SKM-1 treated with dmso at 0.1 percent for 144 hours (cell line): Measurements from ENCODE around the gene TNXB.
A peak's percentile ranks its signal among the peaks of the same experiment; 100 is the strongest.

Source experiments
- DNase-seq: peaks from one replicate; lab custom pipeline; 2025; ENCODE audit not compliant: unreplicated experiment; lab: John Stamatoyannopoulos, UW

TNXB gene

GRCh38 chr6:32140420-32141046, 31.4 kb upstream of the TNXB start:
- DNase-seq: no peak

GRCh38 chr6:32139590-32139989, 30.5 kb upstream of the TNXB start:
- DNase-seq: no peak

- DNase-seq: no peak
These were observed 28.3 kb upstream of the TNXB start for GRCh38 chr6:32137454-32137853.

- DNase-seq: no peak
These were observed 24.6 kb upstream of the TNXB start for GRCh38 chr6:32133786-32134185.

GRCh38 chr6:32132110-32132509, 23.0 kb upstream of the TNXB start:
- no peak for DNase-seq

- DNase-seq: no peak
These were observed 22.4 kb upstream of the TNXB start for GRCh38 chr6:32131439-32131948.

GRCh38 chr6:32129297-32130088, 20.4 kb upstream of the TNXB start:
- peak; percentile 61 for DNase-seq

- no peak for DNase-seq
These were observed 19.7 kb upstream of the TNXB start for GRCh38 chr6:32128751-32129296.

- peak; percentile 99 for DNase-seq
These were observed 18.8 kb upstream of the TNXB start, which contains the start of gene ATF6B for GRCh38 chr6:32127717-32128592. ATF6B (minus strand) TSS chr6:32128246; CDS start chr6:32128207, 39 bp downstream.

- no peak for DNase-seq
These were observed 18.2 kb upstream of the TNXB start for GRCh38 chr6:32127409-32127716.

- DNase-seq: no peak
These were observed 17.7 kb upstream of the TNXB start for GRCh38 chr6:32126880-32127279.

- DNase-seq: no peak
These were observed 14.5 kb upstream of the TNXB start for GRCh38 chr6:32123681-32124080.

- DNase-seq: no peak
These were observed 11.5 kb upstream of the TNXB start for GRCh38 chr6:32120573-32121059.

GRCh38 chr6:32118782-32119628, 9.9 kb upstream of the TNXB start:
- peak; percentile 70 for DNase-seq

- DNase-seq: no peak
These were observed 8.3 kb upstream of the TNXB start for GRCh38 chr6:32117461-32117860.

- no peak for DNase-seq
These were observed 7.5 kb upstream of the TNXB start for GRCh38 chr6:32116674-32117073.

- DNase-seq: no peak
These were observed 6.5 kb upstream of the TNXB start for GRCh38 chr6:32115623-32116022.

- DNase-seq: no peak
These were observed 5.7 kb upstream of the TNXB start for GRCh38 chr6:32114796-32115195.

- DNase-seq: no peak
These were observed 4.5 kb upstream of the TNXB start for GRCh38 chr6:32113386-32114352.
